PC-9 (cell line): ENCODE measurements around the gene PDE11A. TPM values are rescaled to one million over a fixed set of nuclear protein-coding genes. Genes with fewer than 3 reads are reported as not detected.

ENCODE experiments used
- BruUV-seq: library from RNA; stranded (reverse); fragments of 400-500 nt; replicated peaks from 2 replicates; lab custom pipeline; 2021; lab: Mats Ljungman, UMichigan
- CTCF ChIA-PET: fragments of 300-600 bp; sonication (Branson Sonifier 250); formaldehyde crosslinking; loops from one replicate; lab custom pipeline; 2022; ENCODE audit warnings: antibody characterized with exemption; lab: Charles Lee
- POLR2A ChIA-PET: fragments of 300-600 bp; sonication (Branson Sonifier 250); formaldehyde crosslinking; loops from one replicate; lab custom pipeline; 2022; ENCODE audit warnings: antibody characterized with exemption; ENCODE audit not compliant: unreplicated experiment; lab: Charles Lee
- DNase-seq, 2 experiments: peaks; one replicate each; pipeline versions ENCODE4 v3.0.0 to v3.0.0-alpha.2; 2015 to 2022; ENCODE audit warnings: mixed read lengths in 1 of 2
- H2AFZ ChIP-seq: fragments of 200-600 bp; sonication (generic); 2 replicates; pipeline ENCODE4 v1.8.1; 2017; ENCODE audit warnings: antibody characterized with exemption
- H3F3A ChIP-seq: fragments of 200-600 bp; sonication (generic); 2 replicates; pipeline ENCODE4 v1.8.1; 2017; ENCODE audit warnings: antibody characterized with exemption, mild to moderate bottlenecking, low read depth; ENCODE audit not compliant: insufficient read depth
- H3K27ac ChIP-seq: fragments of 200-600 bp; sonication (generic); 2 replicates; pipeline ENCODE4 v1.6.1; 2016; ENCODE audit warnings: mixed run types
- H3K27me3 ChIP-seq: fragments of 200-600 bp; sonication (generic); 2 replicates; pipeline ENCODE4 v1.6.1; 2016; ENCODE audit warnings: low read depth, mixed run types; ENCODE audit not compliant: insufficient read depth
- H3K36me3 ChIP-seq: fragments of 200-600 bp; sonication (generic); 2 replicates; pipeline ENCODE4 v1.6.1; 2016; ENCODE audit warnings: low read depth, mixed run types
- H3K4me1 ChIP-seq: fragments of 200-600 bp; sonication (generic); replicated peaks from 2 replicates; pipeline ENCODE4 v1.6.1; 2016; ENCODE audit warnings: mixed run types; ENCODE audit not compliant: insufficient read depth
- H3K4me2 ChIP-seq: fragments of 200-600 bp; sonication (generic); 2 replicates; pipeline ENCODE4 v1.6.1; 2017; ENCODE audit warnings: mixed run types
- H3K4me3 ChIP-seq: fragments of 200-600 bp; sonication (generic); 2 replicates; pipeline ENCODE4 v1.6.1; 2016; ENCODE audit warnings: mixed run types
- H3K79me2 ChIP-seq: fragments of 200-600 bp; sonication (generic); 2 replicates; pipeline ENCODE4 v1.6.1; 2017; ENCODE audit warnings: low read depth, mixed run types
- H3K9me2 ChIP-seq: fragments of 200-600 bp; sonication (generic); 2 replicates; pipeline ENCODE4 v1.8.1; 2017; ENCODE audit warnings: mild to moderate bottlenecking; ENCODE audit not compliant: insufficient read depth
- H3K9me3 ChIP-seq: fragments of 200-600 bp; sonication (generic); 2 replicates; pipeline ENCODE4 v1.8.1; 2016; ENCODE audit warnings: low read depth; ENCODE audit not compliant: insufficient read depth
- H4K20me1 ChIP-seq: fragments of 200-600 bp; sonication (generic); 2 replicates; pipeline ENCODE4 v1.8.1; 2017; ENCODE audit not compliant: insufficient read depth
- CTCF ChIP-seq: fragments of 200-600 bp; sonication (generic); conservative IDR thresholded peaks from 2 replicates; pipeline ENCODE4 v1.6.1; 2017; ENCODE audit warnings: mixed run types, antibody characterized with exemption, mild to moderate bottlenecking, moderate library complexity
- EZH2 ChIP-seq: fragments of 200-600 bp; sonication (generic); IDR thresholded peaks from 2 replicates; pipeline ENCODE4 v1.8.0; 2017; ENCODE audit warnings: antibody characterized with exemption, low read depth
- intact Hi-C: fragments of 100-400 bp; cut with micrococcal nuclease; formaldehyde crosslinking; loops from one replicate; pipeline ENCODE4 v1.10.0; 2022; ENCODE audit not compliant: unreplicated experiment
- total RNA-seq: library from RNA; stranded (reverse); gene quantifications from 2 replicates; pipeline ENCODE4 v1.2.3, GENCODE V29; 2021

Gene PDE11A
- total RNA-seq, 1 experiment from 2014 or later, result 1.4 TPM

- TF ChIP-seq CTCF (no peak), EZH2 (no peak)
- H2AFZ ChIP-seq, result peak overlapping the region; percentile 57; the same call in 1 of the 2 replicates
- intact Hi-C loops, result loop anchor here (10.0 kb wide), 1 partner anchor 122 kb away; no protein-coding TSS in a partner anchor
- no peaks in the 10 kb centered on the region for H3K36me3 ChIP-seq
- no peaks in the 10 kb centered on the region for H3K9me2 ChIP-seq
- no peak overlapping the region for H3K4me3 ChIP-seq
- H3K27me3 ChIP-seq, result no peaks in the 10 kb centered on the region
- no TSS peak for BruUV-seq
- no peaks in the 10 kb centered on the region for H3K4me1 ChIP-seq
- H3K79me2 ChIP-seq, result no peaks in the 10 kb centered on the region
- CTCF ChIA-PET, result no interaction called here
- no peaks in the 10 kb centered on the region for H3F3A ChIP-seq
- peaks cover 6% of the 10 kb centered on the region; the same call in 1 of the 2 replicates for H3K9me3 ChIP-seq
- no peaks in the 10 kb centered on the region for H4K20me1 ChIP-seq
- no peak overlapping the region for H3K27ac ChIP-seq
- peak overlapping the region; percentile 24 for H3K4me2 ChIP-seq
- POLR2A ChIA-PET, result no interaction called here
- no peak for DNase-seq
Observed at GRCh38 chr2:177606636-177607035, 465.9 kb downstream of the PDE11A start.

GRCh38 chr2:177604271-177605065, 468.1 kb downstream of the PDE11A start:
- POLR2A ChIA-PET, result no interaction called here

More at GRCh38 chr2:177604271-177605065, 468.1 kb downstream of the PDE11A start:
- Histone ChIP-seq H2AFZ (no peak overlapping the region), H4K20me1 (no peaks in the 10 kb centered on the region), H3K9me2 (no peaks in the 10 kb centered on the region), H3K27ac (no peak overlapping the region), H3K27me3 (no peaks in the 10 kb centered on the region), H3K9me3 (no peaks in the 10 kb centered on the region), H3K4me1 (no peaks in the 10 kb centered on the region), H3K79me2 (no peaks in the 10 kb centered on the region), H3K4me3 (no peak overlapping the region), H3K4me2 (no peak overlapping the region), H3F3A (no peaks in the 10 kb centered on the region), H3K36me3 (no peaks in the 10 kb centered on the region)
- CTCF ChIA-PET, result interaction anchor here (1.2 to 1.3 kb wide), 2 partner anchors 23 to 114 kb away, joined by 4 to 5 read pairs; no protein-coding TSS in a partner anchor
- peak in 1 of 2 experiments; percentile 16 for DNase-seq
- TF ChIP-seq EZH2 (no peak), CTCF (peak; percentile 84)
- intact Hi-C loops, result loop anchor here (1.0 to 10.0 kb wide), 4 partner anchors 118 to 442 kb away; no protein-coding TSS in a partner anchor
- no TSS peak for BruUV-seq
